ENCODE results near the gene APBB1IP. TPM values are rescaled to one million over a fixed set of nuclear protein-coding genes. Genes with fewer than 3 reads are reported as not detected.

The APBB1IP gene
- total and polyA plus RNA-seq, 2 of the 8 experiments (the other 6 are each of a cell fraction or from before 2014, with no cell fraction given): 0.05 TPM; not detected in 1

GRCh38 chr10:26423722-26424121 is 14.4 kb upstream of the APBB1IP start:
- H3K27me3 ChIP-seq (replicated peaks in 1 of 4; ENCODE audit: control insufficient read depth in 3 of 4, extremely low read depth in 1 of 4, insufficient read depth in 3 of 4, low read length in 3 of 4): no peaks in the 10 kb centered on the region
- no peak overlapping the region for H3K14ac ChIP-seq (ENCODE audit: insufficient read length)
- TF ChIP-seq GTF2F1 (IDR thresholded peaks at IDR 0.05; ENCODE audit: borderline replicate concordance, low read depth, low read length) (no peak), SP2 (IDR thresholded peaks at IDR 0.05; ENCODE audit: low read length) (no peak), POLR2A (IDR thresholded peaks at IDR 0.05; ENCODE audit: control extremely low read depth in 1 of 2, low read depth in 2 of 2, low read length in 2 of 2) (no peak), ASH2L (IDR thresholded peaks at IDR 0.05; ENCODE audit: low read length) (no peak)
- no peak overlapping the region for H3K27ac ChIP-seq (ENCODE audit: low read depth, low read length)
- H3K4ac ChIP-seq (replicated peaks; ENCODE audit: insufficient read length, low read depth, low read length): no peak overlapping the region
- no peaks in the 10 kb centered on the region for H3K4me1 ChIP-seq (replicated peaks in 1 of 4; ENCODE audit: control insufficient read depth in 3 of 4, insufficient read depth in 4 of 4, low read length in 3 of 4)
- POLR2A ChIA-PET (ENCODE audit: partially characterized antibody): no interaction called here
- H3K9me3 ChIP-seq (ENCODE audit: insufficient read depth in 2 of 2, low read depth in 1 of 2, low read length in 1 of 2): no peaks in the 10 kb centered on the region; a peak in 1 of 4 replicates
- H4K5ac ChIP-seq (ENCODE audit: insufficient read length, low read depth, low read length): no peak overlapping the region
- H4K20me1 ChIP-seq (replicated peaks in 1 of 2; ENCODE audit: control insufficient read depth in 1 of 2, insufficient read depth in 2 of 2, low read length in 2 of 2): no peaks in the 10 kb centered on the region
- no peaks in the 10 kb centered on the region for H3K79me2 ChIP-seq (ENCODE audit: control insufficient read depth in 1 of 2, insufficient read depth in 2 of 2, low read length in 2 of 2)
- H3K9ac ChIP-seq (replicated peaks in 1 of 4; ENCODE audit: extremely low read depth in 1 of 4, low read depth in 3 of 4, low read length in 3 of 4): no peak overlapping the region
- no peak overlapping the region for H2BK15ac ChIP-seq (ENCODE audit: low read length)
- no peaks in the 10 kb centered on the region for H3K23me2 ChIP-seq (ENCODE audit: low read depth, low read length)
- H3K18ac ChIP-seq (ENCODE audit: extremely low read depth, low read length): no peak overlapping the region
- H2BK20ac ChIP-seq (ENCODE audit: low read length): no peak overlapping the region
- H2BK5ac ChIP-seq (ENCODE audit: low read depth, low read length): no peak overlapping the region
- no peak overlapping the region for H2BK120ac ChIP-seq (replicated peaks; ENCODE audit: low read depth, low read length)
- FAIRE-seq (no peak), DNase-seq (ENCODE audit: low read depth in 1 of 2, low spot score in 2 of 2) (no peak)
- H3K4me3 ChIP-seq (ENCODE audit: extremely low read depth in 1 of 4, insufficient read depth in 2 of 4, low read depth in 3 of 4, low read length in 4 of 4): no peak overlapping the region
- 95% methylated on average over 3 of the region's 3 CpGs; no CpG with 5 or more reads in 1 of the 2 experiments for WGBS, 2 experiments (ENCODE audit: extremely low coverage in 1 of 2, insufficient coverage in 1 of 2, insufficient read length in 1 of 2, insufficient replicate concordance in 2 of 2, low coverage in 1 of 2, low lambda C conversion rate in 2 of 2, missing lambda C conversion rate in 1 of 2)
- H3K79me1 ChIP-seq (ENCODE audit: low read depth, low read length): no peaks in the 10 kb centered on the region
- no peak overlapping the region for H4K8ac ChIP-seq (ENCODE audit: extremely low read depth, insufficient read depth, low read length)
- H2AFZ ChIP-seq (ENCODE audit: low read length): peak overlapping the region; percentile 83; the same call in 1 of the 2 replicates
- H2AK5ac ChIP-seq (ENCODE audit: low read depth, low read length): no peak overlapping the region
- H3K23ac ChIP-seq (ENCODE audit: insufficient read length): no peak overlapping the region
- no peak overlapping the region for H3K56ac ChIP-seq (replicated peaks; ENCODE audit: insufficient read length, low read depth, low read length)
- H3K4me2 ChIP-seq (ENCODE audit: insufficient read depth in 1 of 2, low read depth in 2 of 2, low read length in 2 of 2): no peak overlapping the region
- no peak overlapping the region for H2BK12ac ChIP-seq (ENCODE audit: low read depth, low read length)
- CTCF ChIA-PET (ENCODE audit: partially characterized antibody): interaction anchor here (1.5 kb wide), 1 partner anchor 32 kb away, joined by 3 read pairs; no protein-coding TSS in a partner anchor
- H3K36me3 ChIP-seq (ENCODE audit: control insufficient read depth in 2 of 4, insufficient read depth in 4 of 4, low read length in 3 of 4): no peaks in the 10 kb centered on the region; a peak in 2 of 8 replicates
- H4K91ac ChIP-seq (replicated peaks; ENCODE audit: insufficient read length, low read length): no peak overlapping the region

Measured in H1 (cell line).